HUES64 (cell line): ENCODE measurements around the gene F12.

Source experiments
- H3K27ac ChIP-seq: 2 replicates; pipeline ENCODE4 v1.7.0; 2013; ENCODE audit warnings: low read depth, low read length, inconsistent platforms
- H3K27me3 ChIP-seq: 2 replicates; pipeline ENCODE4 v1.6.1; 2013; ENCODE audit warnings: mild to moderate bottlenecking, low read length; ENCODE audit not compliant: insufficient read depth
- H3K36me3 ChIP-seq: 2 replicates; pipeline ENCODE4 v1.6.1; 2013; ENCODE audit warnings: mild to moderate bottlenecking, low read length; ENCODE audit not compliant: insufficient read depth
- H3K4me1 ChIP-seq: 2 replicates; pipeline ENCODE4 v1.6.1; 2013; ENCODE audit warnings: mild to moderate bottlenecking, low read length, moderate library complexity; ENCODE audit not compliant: insufficient read depth
- H3K4me3 ChIP-seq: 2 replicates; pipeline ENCODE4 v1.5.1; 2013; ENCODE audit warnings: mild to moderate bottlenecking, low read length, moderate library complexity
- H3K9ac ChIP-seq: 2 replicates; pipeline ENCODE4 v1.6.1; 2013; ENCODE audit warnings: mild to moderate bottlenecking, low read depth, low read length
- H3K9me3 ChIP-seq: 2 replicates; pipeline ENCODE4 v1.6.1; 2013; ENCODE audit warnings: low read depth, low read length; ENCODE audit not compliant: insufficient read depth
- WGBS: fragments of 150-250, 120-280 bp; methylation state at CpG from one replicate; pipeline ENCODE4 v1.1.7; 2013; ENCODE audit warnings: missing lambda C conversion rate; 5-methylcytosine and 5-hydroxymethylcytosine counted together

F12 gene

DNA sequence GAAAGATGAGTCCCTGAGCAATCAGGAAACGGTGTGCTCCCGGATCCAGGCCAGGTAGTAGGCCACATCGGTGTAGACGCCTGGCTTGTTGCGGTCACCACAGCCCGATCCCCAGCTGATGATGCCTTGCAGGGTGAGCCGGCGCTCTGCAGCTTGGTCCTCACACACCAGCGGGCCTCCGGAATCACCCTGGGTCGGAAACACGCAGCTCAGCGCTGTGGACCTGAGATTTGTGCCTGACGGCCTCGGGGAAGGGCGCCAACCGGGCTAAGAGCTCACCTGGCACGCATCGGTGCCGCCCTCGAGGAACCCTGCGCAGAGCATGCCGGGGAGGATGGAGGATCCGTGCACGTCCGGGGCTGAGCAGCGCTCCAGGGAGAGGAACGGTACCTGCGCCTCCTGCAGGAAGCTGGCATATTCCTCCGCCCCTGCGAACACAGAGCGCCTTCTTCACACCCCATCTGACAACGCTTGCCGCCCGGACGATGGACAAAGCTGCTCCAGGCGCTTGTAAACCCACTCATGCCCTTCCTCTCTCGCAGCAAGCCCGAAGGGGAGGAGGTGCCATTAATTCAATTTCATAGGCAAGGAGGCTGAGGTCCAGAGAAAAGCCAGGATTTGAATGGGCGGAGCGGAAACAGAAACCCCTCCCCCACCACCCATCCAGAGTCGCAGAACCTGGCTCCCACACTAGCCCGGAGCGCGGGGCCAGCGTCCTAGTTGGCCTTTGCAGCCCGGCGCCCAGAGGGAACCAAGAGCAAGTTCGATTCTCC is 6.9 kb downstream of the F12 start:
- peak overlapping the region; percentile 48 for H3K4me3 ChIP-seq
- peaks cover 78% of the 10 kb centered on the region for H3K27me3 ChIP-seq
- no peak overlapping the region for H3K27ac ChIP-seq
- no peak overlapping the region; the same call in 1 of the 2 replicates for H3K9ac ChIP-seq
- 12% methylated on average over 49 of the region's 49 CpGs for WGBS
- no peaks in the 10 kb centered on the region for H3K9me3 ChIP-seq
- no peaks in the 10 kb centered on the region for H3K36me3 ChIP-seq
- H3K4me1 ChIP-seq: no peaks in the 10 kb centered on the region

DNA sequence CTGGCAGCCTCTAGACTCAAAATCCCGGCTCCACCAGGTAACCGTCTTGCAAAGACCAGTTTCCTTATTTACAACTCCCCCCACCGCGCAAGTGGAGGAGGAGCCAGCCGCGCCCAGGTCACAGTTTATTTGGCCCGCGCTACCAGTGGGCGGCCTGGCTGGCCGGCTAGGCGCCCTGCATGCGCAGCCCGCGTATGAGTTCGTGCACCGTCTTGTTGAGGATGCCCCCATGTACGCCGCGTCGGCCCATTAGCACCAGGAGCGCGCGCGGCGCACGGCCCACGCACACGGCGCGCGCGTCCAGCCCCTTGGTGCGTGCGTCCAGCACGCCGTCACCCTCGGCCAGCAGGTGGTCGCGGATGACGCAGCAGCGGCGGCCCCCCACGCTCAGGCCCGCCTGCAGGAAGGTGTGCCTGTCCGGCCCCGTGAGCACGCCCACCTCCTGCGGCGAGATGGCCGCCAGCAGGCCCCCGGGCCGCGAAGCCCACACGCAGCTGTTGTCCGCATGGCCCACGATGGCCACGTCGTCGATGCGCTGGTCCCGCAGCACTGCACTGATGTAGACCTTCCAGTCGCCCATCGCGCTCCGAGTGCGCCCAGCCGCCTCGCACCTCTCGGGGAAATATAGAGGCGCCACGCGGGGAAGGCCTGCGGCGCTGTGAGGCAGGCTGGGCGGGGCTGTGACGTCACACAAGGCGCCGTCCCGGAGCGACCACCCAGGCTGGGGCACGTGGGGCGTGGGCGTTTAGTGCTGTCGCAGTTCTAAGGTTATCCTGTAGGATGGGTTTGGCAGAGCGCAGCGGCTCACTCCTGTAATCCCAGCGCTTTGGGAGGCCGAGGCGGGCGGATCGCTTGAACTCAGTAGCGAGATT is 9.1 kb downstream of the F12 start, which contains the start of gene PFN3:
PFN3 (minus strand) TSS at position 665 of the 872 bp plus-strand sequence; CDS start at position 580, 85 bp downstream.
- no peaks in the 10 kb centered on the region for H3K9me3 ChIP-seq
- no peaks in the 10 kb centered on the region for H3K36me3 ChIP-seq
- H3K4me1 ChIP-seq: no peaks in the 10 kb centered on the region
- 88% methylated on average over 92 of the region's 92 CpGs for WGBS
- H3K27me3 ChIP-seq: peaks cover 59% of the 10 kb centered on the region
- H3K9ac ChIP-seq: no peak within 1 kb of the TSS; the same call in 1 of the 2 replicates
- no peak within 1 kb of the TSS for H3K27ac ChIP-seq
- peak within 1 kb of the TSS; percentile 33; the same call in 1 of the 2 replicates for H3K4me3 ChIP-seq

DNA sequence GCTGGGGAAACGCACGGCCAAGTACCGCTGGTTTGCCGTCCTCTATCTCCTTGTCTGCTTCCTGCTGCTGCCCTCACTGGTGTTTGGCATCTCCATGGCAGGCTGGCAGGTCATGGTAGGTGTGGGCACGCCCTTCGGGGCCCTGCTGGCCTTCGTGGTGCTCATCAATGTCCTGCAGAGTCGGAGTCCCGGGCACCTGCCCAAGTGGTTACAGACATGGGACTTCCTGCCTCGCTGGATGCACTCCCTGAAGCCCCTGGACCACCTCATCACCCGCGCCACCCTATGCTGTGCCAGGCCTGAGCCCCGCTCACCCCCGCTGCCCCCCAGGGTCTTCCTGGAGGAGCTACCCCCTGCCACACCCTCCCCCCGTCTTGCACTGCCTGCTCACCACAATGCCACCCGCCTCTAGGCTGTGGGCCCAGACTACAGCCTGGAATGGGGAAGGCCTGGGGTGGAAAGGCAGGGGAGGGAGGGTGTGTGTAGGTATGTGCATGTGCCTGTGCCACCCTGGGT is 11.4 kb downstream of the F12 start:
- Histone ChIP-seq H3K27me3 (peaks cover 36% of the 10 kb centered on the region), H3K4me3 (no peak overlapping the region), H3K4me1 (no peaks in the 10 kb centered on the region), H3K36me3 (no peaks in the 10 kb centered on the region), H3K27ac (no peak overlapping the region), H3K9me3 (no peaks in the 10 kb centered on the region), H3K9ac (no peak overlapping the region)
- 92% methylated on average over 15 of the region's 16 CpGs for whole genome bisulfite sequencing

DNA sequence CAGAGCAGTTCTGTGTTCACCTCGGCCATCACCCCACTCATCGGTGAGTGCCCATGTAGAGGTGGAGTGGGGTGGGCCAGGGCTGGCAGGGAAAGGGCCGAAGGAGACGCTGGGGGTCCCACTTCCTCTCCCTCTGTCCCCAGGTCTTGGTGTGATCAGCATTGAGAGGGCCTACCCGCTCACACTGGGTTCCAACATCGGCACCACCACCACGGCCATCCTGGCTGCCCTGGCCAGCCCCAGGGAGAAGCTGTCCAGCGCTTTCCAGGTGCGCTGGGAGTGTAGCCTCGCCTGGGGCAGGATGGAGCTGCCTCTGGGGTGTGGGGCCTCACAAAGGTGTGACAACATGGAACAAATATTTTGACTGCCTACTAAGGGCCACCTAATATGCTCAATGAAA is 12.6 kb downstream of the F12 start:
- 94% methylated on average over 10 of the region's 10 CpGs for WGBS

DNA sequence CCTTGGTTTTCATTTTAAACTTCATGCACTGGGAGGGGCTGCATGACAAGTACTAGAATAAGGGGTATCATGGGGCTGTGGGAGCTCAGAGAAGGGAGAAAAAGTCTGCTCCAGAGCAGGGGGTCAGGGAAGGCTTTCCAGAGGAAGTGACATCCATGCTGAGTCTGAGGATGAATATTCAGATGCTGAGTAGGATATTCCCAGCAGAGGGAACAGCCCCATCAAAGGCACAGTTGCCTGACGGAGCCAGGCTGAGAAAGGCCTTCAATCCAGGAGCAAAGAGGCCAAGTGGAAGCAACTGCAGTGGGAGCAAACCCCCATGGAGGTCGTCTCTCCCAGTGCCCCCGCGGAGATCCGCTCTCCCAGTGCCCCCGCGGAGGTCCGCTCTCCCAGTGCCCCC is 13.3 kb downstream of the F12 start:
- Histone ChIP-seq H3K27me3 (peaks cover 18% of the 10 kb centered on the region), H3K4me1 (no peaks in the 10 kb centered on the region), H3K9me3 (no peaks in the 10 kb centered on the region), H3K4me3 (no peak overlapping the region), H3K27ac (no peak overlapping the region), H3K36me3 (no peaks in the 10 kb centered on the region), H3K9ac (no peak overlapping the region)
- WGBS: 64% methylated on average over 8 of the region's 8 CpGs

More for the DNA sequence above, 12.6 kb downstream of the F12 start:
- Histone ChIP-seq H3K27ac (no peak overlapping the region), H3K27me3 (peaks cover 25% of the 10 kb centered on the region), H3K4me3 (no peak overlapping the region), H3K4me1 (no peaks in the 10 kb centered on the region), H3K9me3 (no peaks in the 10 kb centered on the region), H3K36me3 (no peaks in the 10 kb centered on the region), H3K9ac (no peak overlapping the region)

DNA sequence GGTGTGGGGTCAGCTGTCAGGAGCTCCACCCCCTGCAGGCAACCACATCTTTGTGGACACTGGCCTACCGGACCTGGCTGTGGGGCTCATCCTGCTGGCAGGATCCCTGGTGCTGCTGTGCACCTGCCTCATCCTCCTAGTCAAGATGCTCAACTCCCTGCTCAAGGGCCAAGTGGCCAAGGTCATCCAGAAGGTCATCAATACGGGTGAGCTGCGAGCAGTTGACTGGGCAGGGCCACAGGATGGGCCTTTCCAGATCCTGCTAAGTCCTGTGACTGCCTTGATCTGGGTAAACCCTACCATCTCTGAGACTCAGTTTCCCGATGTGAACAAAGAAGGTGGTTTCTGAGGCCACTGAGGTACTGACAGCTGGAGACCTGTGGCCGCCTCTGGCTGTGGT is 15.4 kb downstream of the F12 start:
- 75% methylated on average over 5 of the region's 5 CpGs for WGBS
- H3K4me3 ChIP-seq: no peak overlapping the region
- H3K27me3 ChIP-seq: peaks cover 14% of the 10 kb centered on the region
- H3K36me3 ChIP-seq: no peaks in the 10 kb centered on the region
- no peak overlapping the region for H3K27ac ChIP-seq
- no peak overlapping the region for H3K9ac ChIP-seq
- H3K9me3 ChIP-seq: no peaks in the 10 kb centered on the region
- H3K4me1 ChIP-seq: no peaks in the 10 kb centered on the region; the same call in 1 of the 2 replicates

DNA sequence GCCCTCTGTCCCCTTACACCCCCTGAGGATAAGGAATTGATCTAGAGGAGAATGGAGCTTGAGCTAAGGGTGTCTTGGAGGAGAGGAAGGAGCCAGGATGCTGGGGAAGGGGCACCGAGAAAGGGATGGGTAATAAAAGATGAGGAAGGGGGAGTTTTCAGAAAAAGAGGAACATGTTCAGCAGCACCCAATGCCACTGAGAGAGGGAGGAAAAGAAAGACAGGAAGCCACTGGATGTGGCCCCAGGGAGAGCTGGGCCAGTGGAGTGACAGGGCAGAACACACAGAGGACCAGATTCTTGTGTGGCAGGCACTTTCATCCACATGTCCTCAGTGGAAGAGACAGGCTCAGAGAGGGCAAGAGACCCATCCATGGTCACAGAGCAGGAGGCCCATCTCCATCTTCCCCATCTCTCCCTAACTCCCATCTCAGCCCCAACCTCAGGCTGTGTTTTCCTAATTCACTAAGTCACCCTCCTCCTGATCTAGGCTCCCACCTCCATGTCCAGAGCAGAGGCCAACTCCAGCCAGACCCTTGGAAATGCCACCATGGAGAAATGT is 16.1 kb downstream of the F12 start:
- Histone ChIP-seq H3K4me1 (no peaks in the 10 kb centered on the region; the same call in 1 of the 2 replicates), H3K36me3 (no peaks in the 10 kb centered on the region), H3K9ac (no peak overlapping the region), H3K9me3 (no peaks in the 10 kb centered on the region), H3K27ac (no peak overlapping the region), H3K27me3 (peaks cover 18% of the 10 kb centered on the region), H3K4me3 (no peak overlapping the region)
- 83% methylated on average over 1 of the region's 1 CpG for WGBS

DNA sequence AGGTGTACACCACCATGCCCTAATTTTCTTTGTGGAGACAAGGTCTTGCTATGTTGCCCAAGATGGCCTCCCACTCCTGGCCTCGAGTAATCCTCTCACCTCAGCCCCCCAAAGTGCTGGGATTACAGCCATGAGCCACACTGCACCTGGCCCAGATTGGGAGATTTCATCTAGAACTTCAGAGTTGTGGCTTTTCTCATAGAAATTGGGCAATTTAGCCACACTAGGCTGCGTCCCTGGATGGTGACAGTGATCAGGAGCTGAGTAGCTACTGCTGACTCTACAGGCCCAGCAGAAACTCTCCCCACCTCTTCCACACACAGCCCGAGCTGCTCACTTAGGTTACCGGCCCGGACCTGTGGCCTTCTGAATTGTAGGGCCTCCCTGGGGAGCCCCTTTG is 16.6 kb downstream of the F12 start:
- H3K9me3 ChIP-seq: no peaks in the 10 kb centered on the region
- H3K4me3 ChIP-seq: no peak overlapping the region
- H3K9ac ChIP-seq: no peak overlapping the region
- H3K4me1 ChIP-seq: no peaks in the 10 kb centered on the region; the same call in 1 of the 2 replicates
- no peak overlapping the region for H3K27ac ChIP-seq
- peaks cover 18% of the 10 kb centered on the region for H3K27me3 ChIP-seq
- WGBS: 66% methylated on average over 5 of the region's 5 CpGs
- no peaks in the 10 kb centered on the region for H3K36me3 ChIP-seq

DNA sequence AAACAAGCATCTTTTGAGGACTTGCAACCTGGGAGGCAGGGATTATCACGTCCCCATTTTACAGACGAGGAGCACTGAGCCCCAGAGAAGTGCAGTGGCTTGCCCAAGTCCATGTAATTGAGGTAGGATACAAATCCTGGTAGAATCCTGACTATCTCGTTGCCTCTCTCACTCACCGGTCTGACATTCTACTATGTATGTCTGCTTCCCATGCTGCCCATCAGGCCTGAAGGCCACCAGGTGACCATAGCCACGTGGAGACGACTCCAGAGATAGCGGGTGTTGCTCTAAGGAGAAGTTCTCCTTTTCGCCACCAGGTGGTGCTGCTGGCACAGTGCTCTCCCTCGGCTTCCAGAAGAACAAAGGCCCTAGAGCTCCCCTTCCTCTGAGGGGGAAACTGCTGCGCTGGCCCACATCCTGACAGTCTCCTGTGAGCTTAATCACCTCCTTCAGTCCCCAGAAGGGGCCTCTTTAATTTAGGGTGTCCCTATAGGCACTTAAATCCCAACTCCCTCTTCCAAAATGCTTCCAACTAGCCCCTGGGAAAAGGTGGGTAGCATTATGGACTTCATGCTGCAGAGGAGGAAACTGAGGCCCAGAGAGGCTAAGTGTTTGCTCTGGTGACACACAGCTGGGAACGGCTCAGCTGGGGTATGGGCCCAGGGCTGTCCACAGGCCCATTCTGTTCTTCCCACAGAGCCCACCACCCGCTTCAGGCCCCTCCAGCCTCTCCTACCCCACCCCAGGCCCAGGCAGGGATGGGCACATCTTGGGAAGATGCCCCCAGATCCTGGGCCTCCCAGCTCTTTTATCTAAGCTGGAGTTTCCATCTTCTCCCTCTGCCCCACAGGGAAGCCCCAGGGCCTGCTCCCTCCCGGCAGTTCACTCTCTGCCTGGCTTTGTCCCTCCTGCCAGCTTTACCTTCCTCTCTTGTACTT is 18.7 kb downstream of the F12 start:
- H3K27ac ChIP-seq: no peak overlapping the region
- H3K27me3 ChIP-seq: peaks cover 18% of the 10 kb centered on the region
- no peak overlapping the region for H3K4me3 ChIP-seq
- no peak overlapping the region for H3K9ac ChIP-seq
- H3K9me3 ChIP-seq: no peaks in the 10 kb centered on the region
- 37% methylated on average over 13 of the region's 13 CpGs for WGBS
- H3K36me3 ChIP-seq: no peaks in the 10 kb centered on the region
- H3K4me1 ChIP-seq: no peaks in the 10 kb centered on the region; the same call in 1 of the 2 replicates
